ENCODE measurements around the gene PTPN12.
A peak's percentile ranks its signal among the peaks of the same experiment; 100 is the strongest.

Gene PTPN12

DNA sequence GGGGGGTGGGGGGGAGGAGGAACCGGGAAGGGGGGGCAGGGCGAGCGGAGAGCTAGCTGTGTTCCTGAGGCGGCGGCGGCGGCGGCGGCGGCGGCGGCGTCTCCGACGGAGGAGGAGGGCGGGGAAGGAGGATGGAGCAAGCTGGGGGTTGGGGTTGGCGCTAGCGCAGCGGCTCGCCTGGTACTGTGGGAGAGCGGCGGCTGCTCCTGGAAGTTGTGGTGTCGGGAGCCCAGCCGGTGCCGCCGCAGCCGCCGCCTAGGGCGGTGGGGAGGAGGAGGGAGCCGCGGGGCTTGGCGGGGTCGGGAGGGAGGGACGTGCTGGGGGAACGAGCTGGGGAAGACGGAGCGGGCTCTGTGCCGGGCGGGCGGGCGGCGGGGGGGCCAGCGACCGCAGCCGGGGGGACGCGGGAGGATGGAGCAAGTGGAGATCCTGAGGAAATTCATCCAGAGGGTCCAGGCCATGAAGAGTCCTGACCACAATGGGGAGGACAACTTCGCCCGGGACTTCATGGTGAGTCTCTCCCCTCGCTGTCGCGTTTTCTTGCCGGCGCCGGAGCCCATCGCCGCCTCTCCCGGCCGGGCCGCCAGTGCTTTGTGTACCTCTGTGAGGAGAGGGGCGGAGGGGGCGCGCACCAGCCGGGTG, at the start of gene PTPN12:
Gene PTPN12, plus strand, starts transcription at position 160 of the 642 bp plus-strand sequence. Its CDS starts 252 bp downstream, at position 412.
- no peaks in the 10 kb centered on the region for H4K20me1 ChIP-seq (ENCODE audit: insufficient read depth)
- peak within 1 kb of the TSS; percentile 91 for H2AFZ ChIP-seq (ENCODE audit: low read depth)
- peaks cover 6% of the 10 kb centered on the region; the same call in 1 of the 2 replicates for H3K79me2 ChIP-seq (ENCODE audit: insufficient read depth, low read depth)
- peak within 1 kb of the TSS; percentile 54 for H3K4me2 ChIP-seq
- no peaks in the 10 kb centered on the region for H3K27me3 ChIP-seq (ENCODE audit: insufficient read depth, low read depth)
- H3K4me3 ChIP-seq (IDR thresholded peaks at IDR 0.05; ENCODE audit: insufficient read depth, low read depth, low read length): peak within 1 kb of the TSS; percentile 42
- H3K9ac ChIP-seq: peak within 1 kb of the TSS; percentile 58; the same call in 1 of the 2 replicates
- TF ChIP-seq CTCF (conservative IDR thresholded peaks at IDR 0.05; ENCODE audit: low read depth, low read length): no peak
- no peaks in the 10 kb centered on the region for H3K36me3 ChIP-seq (ENCODE audit: insufficient read depth)
- H3K27ac ChIP-seq: no peak within 1 kb of the TSS
- peaks cover 11% of the 10 kb centered on the region for H3K4me1 ChIP-seq (ENCODE audit: low read depth, poor library complexity, severe bottlenecking)

- Histone ChIP-seq H3K4me1 (ENCODE audit: low read depth, poor library complexity, severe bottlenecking) (no peaks in the 10 kb centered on the region), H3K4me3 (IDR thresholded peaks at IDR 0.05; ENCODE audit: insufficient read depth, low read depth, low read length) (no peak overlapping the region), H3K36me3 (ENCODE audit: insufficient read depth) (no peaks in the 10 kb centered on the region), H3K4me2 (no peak overlapping the region), H3K9ac (no peak overlapping the region), H2AFZ (ENCODE audit: low read depth) (no peak overlapping the region), H3K79me2 (ENCODE audit: insufficient read depth, low read depth) (no peaks in the 10 kb centered on the region), H4K20me1 (ENCODE audit: insufficient read depth) (no peaks in the 10 kb centered on the region), H3K27ac (no peak overlapping the region), H3K27me3 (ENCODE audit: insufficient read depth, low read depth) (no peaks in the 10 kb centered on the region)
- no peak for TF ChIP-seq CTCF (conservative IDR thresholded peaks at IDR 0.05; ENCODE audit: low read depth, low read length)
These were observed 48.1 kb upstream of the PTPN12 start for GRCh38 chr7:77488986-77489385.

DNA sequence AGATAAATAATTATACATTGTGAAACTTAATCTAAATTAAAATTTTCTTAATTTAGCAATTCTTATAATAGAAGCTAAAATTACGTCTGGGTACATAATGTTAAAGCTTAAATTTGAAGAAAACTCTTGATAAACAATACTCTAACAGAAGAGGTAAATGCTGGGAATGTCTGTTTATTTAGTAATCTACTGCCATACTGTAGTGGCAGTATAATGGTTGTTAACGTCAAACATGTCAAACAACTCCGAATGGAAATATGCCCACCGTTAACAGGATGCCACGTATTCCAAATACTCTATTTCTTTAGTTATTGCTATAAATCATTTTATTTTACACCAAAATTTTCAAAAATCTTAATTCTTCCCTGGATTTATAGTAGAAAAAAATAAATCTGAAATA, 40.0 kb upstream of the PTPN12 start:
- H3K27ac ChIP-seq: no peak overlapping the region
- no peaks in the 10 kb centered on the region for H4K20me1 ChIP-seq (ENCODE audit: insufficient read depth)
- TF ChIP-seq CTCF (conservative IDR thresholded peaks at IDR 0.05; ENCODE audit: low read depth, low read length): no peak
- H3K4me1 ChIP-seq (ENCODE audit: low read depth, poor library complexity, severe bottlenecking): peaks cover 9% of the 10 kb centered on the region
- H3K36me3 ChIP-seq (ENCODE audit: insufficient read depth): no peaks in the 10 kb centered on the region
- no peaks in the 10 kb centered on the region for H3K79me2 ChIP-seq (ENCODE audit: insufficient read depth, low read depth)
- no peaks in the 10 kb centered on the region for H3K27me3 ChIP-seq (ENCODE audit: insufficient read depth, low read depth)
- no peak overlapping the region for H3K4me3 ChIP-seq (IDR thresholded peaks at IDR 0.05; ENCODE audit: insufficient read depth, low read depth, low read length)
- no peak overlapping the region for H3K4me2 ChIP-seq
- H2AFZ ChIP-seq (ENCODE audit: low read depth): no peak overlapping the region
- H3K9ac ChIP-seq: no peak overlapping the region

GRCh38 chr7:77498659-77499379, 38.3 kb upstream of the PTPN12 start:
- H3K4me3 ChIP-seq (IDR thresholded peaks at IDR 0.05; ENCODE audit: insufficient read depth, low read depth, low read length): no peak overlapping the region
- TF ChIP-seq CTCF (conservative IDR thresholded peaks at IDR 0.05; ENCODE audit: low read depth, low read length): no peak
- no peaks in the 10 kb centered on the region for H3K36me3 ChIP-seq (ENCODE audit: insufficient read depth)
- no peak overlapping the region for H2AFZ ChIP-seq (ENCODE audit: low read depth)
- H3K79me2 ChIP-seq (ENCODE audit: insufficient read depth, low read depth): no peaks in the 10 kb centered on the region
- no peaks in the 10 kb centered on the region for H4K20me1 ChIP-seq (ENCODE audit: insufficient read depth)
- H3K4me1 ChIP-seq (ENCODE audit: low read depth, poor library complexity, severe bottlenecking): peaks cover 9% of the 10 kb centered on the region
- H3K4me2 ChIP-seq: no peak overlapping the region
- H3K27me3 ChIP-seq (ENCODE audit: insufficient read depth, low read depth): no peaks in the 10 kb centered on the region
- no peak overlapping the region for H3K9ac ChIP-seq
- no peak overlapping the region for H3K27ac ChIP-seq
